ENCODE data around the gene NSMCE3. TPM values are rescaled to one million over a fixed set of nuclear protein-coding genes. Genes with fewer than 3 reads are reported as not detected.

NSMCE3 gene
- total RNA-seq, result 10 to 100 TPM in 1 of 2 experiments, 1 to 10 TPM in 1; 9.4 to 10.0 TPM

DNA sequence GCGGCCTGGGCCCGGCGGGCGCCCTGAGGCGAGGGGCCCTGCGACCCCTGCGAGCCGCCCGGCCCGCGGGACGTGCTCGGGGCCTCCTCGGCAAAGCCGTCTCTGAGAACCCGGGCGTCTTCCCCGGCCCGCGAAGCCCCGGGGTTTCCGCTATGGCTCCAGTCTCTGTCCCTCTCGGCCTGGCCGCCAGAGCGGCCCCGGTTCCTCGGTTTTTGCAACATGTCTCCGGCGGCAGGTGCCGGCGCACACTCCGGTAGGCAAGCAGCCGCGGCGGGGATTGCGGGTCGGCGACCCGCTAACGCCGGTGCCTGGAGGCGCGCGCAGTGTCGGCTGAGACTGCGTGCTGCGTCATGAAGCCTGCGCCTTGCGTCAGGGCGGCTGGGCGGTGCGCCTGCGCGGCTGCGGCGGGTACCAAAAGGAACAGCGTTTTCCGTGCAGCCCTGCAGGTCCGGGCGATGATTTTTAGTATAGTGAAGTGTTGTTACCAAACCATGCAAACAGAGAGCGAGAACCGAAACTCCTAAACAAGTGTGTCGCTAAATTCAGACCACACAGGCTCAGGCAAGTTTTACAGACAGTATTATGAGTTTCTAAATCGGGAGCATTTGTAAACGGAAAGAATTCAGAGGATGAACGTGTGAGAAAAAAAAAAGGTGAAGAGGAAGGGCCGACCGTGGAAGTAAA, at the start of gene NSMCE3:
TSS of gene NSMCE3 (minus strand) at position 338 of the 684 bp plus-strand sequence. CDS start at position 221, 117 bp downstream.
- Mint-ChIP-seq H3K4me1 (peaks cover 47% of the 10 kb centered on the region), H3K27ac (peak within 1 kb of the TSS; percentile 100), H3K4me3 (peak within 1 kb of the TSS; percentile 99), H3K9me3 (no peaks in the 10 kb centered on the region), H3K36me3 (ENCODE audit: low read depth) (peaks cover 10% of the 10 kb centered on the region), H3K27me3 (peaks cover 2% of the 10 kb centered on the region)
- ChIA-PET CTCF (interaction anchor here (0.6 to 0.9 kb wide), 3 partner anchors 17 to 130 kb away, joined by 3 to 4 read pairs (median 3); no protein-coding TSS in a partner anchor), POLR2A (no interaction called here)
- DNase-seq, result peak; percentile 91

DNA sequence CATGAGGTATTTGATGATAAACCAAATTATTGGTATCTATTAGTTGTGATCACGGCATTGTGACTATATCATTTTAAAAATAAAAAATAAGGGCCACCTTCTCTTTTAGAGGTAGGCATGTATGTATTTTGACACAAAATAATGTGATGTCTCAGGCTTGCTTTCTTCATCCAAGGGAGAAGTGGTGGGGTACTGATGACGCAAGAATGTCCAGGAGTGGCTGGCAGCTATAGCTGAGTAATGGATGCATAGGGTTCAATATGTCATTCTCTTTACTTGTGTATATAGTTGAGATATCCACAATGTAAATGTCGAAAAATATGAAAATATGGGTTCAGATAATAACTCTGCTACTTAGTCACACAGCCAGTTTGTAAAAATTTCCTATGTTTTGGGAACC, 46.8 kb upstream of the NSMCE3 start:
- Mint-ChIP-seq H3K27me3 (no peaks in the 10 kb centered on the region), H3K27ac (no peak overlapping the region), H3K4me1 (no peaks in the 10 kb centered on the region), H3K4me3 (no peak overlapping the region), H3K36me3 (ENCODE audit: low read depth) (no peaks in the 10 kb centered on the region), H3K9me3 (no peaks in the 10 kb centered on the region)
- ChIA-PET POLR2A (no interaction called here), CTCF (no interaction called here)
- DNase-seq, result no peak

DNA sequence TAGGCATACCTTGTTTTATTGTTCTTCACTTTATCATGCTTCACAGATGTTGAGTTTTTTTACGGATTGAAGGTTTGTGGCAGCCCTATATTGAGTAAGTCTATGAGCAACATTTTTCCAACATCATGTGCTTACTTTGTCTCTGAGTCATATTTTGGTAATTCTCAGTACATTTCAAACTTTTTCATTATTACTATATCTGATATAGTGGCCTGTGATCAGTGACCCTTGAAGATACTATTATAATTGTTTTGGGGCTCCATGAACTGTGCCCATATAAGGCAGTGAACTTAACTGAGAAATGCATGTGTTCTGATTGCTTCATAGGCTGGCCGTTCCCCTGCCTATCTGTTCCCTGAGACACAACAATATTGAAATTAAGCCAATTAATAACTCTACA, 42.8 kb upstream of the NSMCE3 start:
- H3K4me3 Mint-ChIP-seq, result no peak overlapping the region
- DNase-seq, result no peak
- H3K27me3 Mint-ChIP-seq, result no peaks in the 10 kb centered on the region
- POLR2A ChIA-PET, result no interaction called here
- no peaks in the 10 kb centered on the region for H3K9me3 Mint-ChIP-seq
- H3K27ac Mint-ChIP-seq, result no peak overlapping the region
- CTCF ChIA-PET, result no interaction called here
- H3K4me1 Mint-ChIP-seq, result no peaks in the 10 kb centered on the region
- H3K36me3 Mint-ChIP-seq (ENCODE audit: low read depth), result no peaks in the 10 kb centered on the region

DNA sequence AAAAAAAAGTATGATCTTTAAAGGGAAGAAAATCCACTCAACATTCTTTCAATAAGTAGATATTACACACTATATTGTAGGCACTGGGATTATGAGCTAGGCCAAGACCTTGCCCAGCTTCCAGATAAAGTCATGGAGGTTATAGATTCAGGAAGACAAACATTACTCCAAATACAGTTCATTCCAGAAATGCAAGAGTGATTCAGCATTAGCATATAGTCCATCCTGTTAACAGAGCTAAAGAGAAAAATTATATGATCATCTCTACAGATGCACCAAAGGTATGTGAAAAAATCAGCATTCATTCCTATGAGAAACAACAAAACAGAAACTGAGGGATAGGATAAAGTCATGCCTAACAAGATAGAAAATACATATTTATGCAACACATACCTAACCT, 42.1 kb upstream of the NSMCE3 start:
- Mint-ChIP-seq H3K27ac (no peak overlapping the region), H3K4me1 (no peaks in the 10 kb centered on the region), H3K9me3 (no peaks in the 10 kb centered on the region), H3K27me3 (no peaks in the 10 kb centered on the region), H3K36me3 (ENCODE audit: low read depth) (no peaks in the 10 kb centered on the region), H3K4me3 (no peak overlapping the region)
- no peak for DNase-seq
- ChIA-PET CTCF (no interaction called here), POLR2A (no interaction called here)

DNA sequence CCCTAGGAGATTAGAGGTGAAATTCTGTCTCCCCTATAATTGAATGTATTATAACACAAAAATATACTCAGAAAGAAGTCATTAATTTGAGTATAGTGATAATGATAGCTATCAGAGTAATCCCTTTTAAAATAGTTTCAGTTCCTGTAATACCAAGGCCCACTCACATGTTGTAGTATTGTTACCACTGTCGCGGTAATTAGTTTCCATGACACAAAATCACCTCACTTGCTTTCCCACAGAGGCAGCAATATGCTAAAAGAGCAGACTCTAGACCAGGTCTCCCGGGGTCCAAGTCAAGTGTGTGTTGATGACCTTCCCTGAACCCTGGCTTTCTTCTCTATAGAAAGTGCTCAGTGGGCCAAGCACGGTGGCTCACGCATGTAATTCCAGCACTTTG, 39.5 kb upstream of the NSMCE3 start:
- DNase-seq, result no peak
- H3K9me3 Mint-ChIP-seq, result no peaks in the 10 kb centered on the region
- POLR2A ChIA-PET, result no interaction called here
- no peak overlapping the region for H3K4me3 Mint-ChIP-seq
- no peaks in the 10 kb centered on the region for H3K36me3 Mint-ChIP-seq (ENCODE audit: low read depth)
- H3K27ac Mint-ChIP-seq, result no peak overlapping the region
- no peaks in the 10 kb centered on the region for H3K4me1 Mint-ChIP-seq
- CTCF ChIA-PET, result no interaction called here
- peaks cover 1% of the 10 kb centered on the region for H3K27me3 Mint-ChIP-seq

DNA sequence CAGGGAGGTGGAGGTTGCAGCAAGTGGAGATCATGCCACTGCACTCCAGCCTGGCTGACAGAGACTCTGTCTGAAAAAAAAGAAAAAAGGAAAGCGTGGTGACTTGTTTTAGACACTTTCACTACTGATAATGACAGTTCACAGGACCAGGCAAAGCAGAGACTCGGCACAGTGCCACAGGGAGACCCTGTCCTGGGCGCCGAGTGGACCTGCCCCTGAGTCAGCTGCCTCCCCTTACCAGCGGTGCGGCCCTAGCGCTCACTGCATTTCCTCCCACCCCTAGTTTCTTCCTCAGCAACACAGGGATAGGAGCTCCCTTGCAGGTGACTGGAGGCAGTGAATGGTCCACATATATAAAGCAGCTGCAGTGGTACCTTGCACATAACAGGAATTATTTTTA, 38.7 kb upstream of the NSMCE3 start:
- Mint-ChIP-seq H3K27me3 (peaks cover 1% of the 10 kb centered on the region), H3K27ac (no peak overlapping the region), H3K36me3 (ENCODE audit: low read depth) (no peaks in the 10 kb centered on the region), H3K4me3 (no peak overlapping the region), H3K4me1 (no peaks in the 10 kb centered on the region), H3K9me3 (no peaks in the 10 kb centered on the region)
- no peak for DNase-seq
- CTCF ChIA-PET, result no interaction called here
- POLR2A ChIA-PET, result no interaction called here

DNA sequence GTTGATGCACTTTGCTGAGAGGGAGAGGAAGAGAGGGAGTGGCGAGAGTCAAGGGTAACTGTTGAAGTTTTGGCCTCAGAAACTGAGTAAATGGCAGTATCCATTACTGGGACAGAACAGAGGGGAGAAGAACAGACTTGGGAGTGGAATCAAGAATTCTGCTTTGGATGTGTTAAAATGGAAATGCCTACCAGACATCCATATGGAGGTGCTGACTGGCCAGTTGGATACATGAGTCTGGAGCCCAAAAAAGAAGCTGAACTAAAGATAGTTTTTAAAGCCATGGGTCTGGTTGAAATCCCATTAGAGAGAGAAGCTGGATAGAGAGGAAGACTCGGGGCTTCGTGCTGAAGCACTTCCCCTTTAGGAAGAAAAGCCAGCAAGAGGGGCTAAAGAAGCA, 35.9 kb upstream of the NSMCE3 start:
- ChIA-PET POLR2A (no interaction called here), CTCF (no interaction called here)
- no peaks in the 10 kb centered on the region for H3K36me3 Mint-ChIP-seq (ENCODE audit: low read depth)
- DNase-seq, result no peak
- H3K4me3 Mint-ChIP-seq, result no peak overlapping the region
- peaks cover 1% of the 10 kb centered on the region for H3K27me3 Mint-ChIP-seq
- no peaks in the 10 kb centered on the region for H3K9me3 Mint-ChIP-seq
- H3K27ac Mint-ChIP-seq, result no peak overlapping the region
- no peaks in the 10 kb centered on the region for H3K4me1 Mint-ChIP-seq

DNA sequence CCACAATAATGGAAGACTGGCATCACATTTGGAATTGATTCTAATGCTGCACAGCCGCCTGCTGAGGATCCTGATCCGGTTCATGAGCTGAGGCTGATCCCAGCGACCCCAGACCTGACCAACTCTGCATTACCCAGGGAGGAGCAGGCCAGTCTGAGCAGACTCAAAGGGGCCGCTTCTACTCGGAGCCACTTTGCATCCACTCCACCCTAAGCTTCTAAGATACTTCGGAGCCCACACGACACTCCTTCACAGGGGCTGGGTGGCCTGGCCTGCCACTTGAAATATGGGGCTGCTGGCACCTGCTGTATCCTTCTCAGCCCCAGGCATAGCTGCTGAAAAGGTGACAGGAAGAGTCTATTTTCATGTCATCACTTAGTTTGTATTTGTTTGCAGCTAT, 33.2 kb upstream of the NSMCE3 start:
- no peak overlapping the region for H3K27ac Mint-ChIP-seq
- no peak for DNase-seq
- no peak overlapping the region for H3K4me3 Mint-ChIP-seq
- no peaks in the 10 kb centered on the region for H3K36me3 Mint-ChIP-seq (ENCODE audit: low read depth)
- H3K4me1 Mint-ChIP-seq, result no peaks in the 10 kb centered on the region
- ChIA-PET CTCF (no interaction called here), POLR2A (no interaction called here)
- no peaks in the 10 kb centered on the region for H3K9me3 Mint-ChIP-seq
- peaks cover 4% of the 10 kb centered on the region for H3K27me3 Mint-ChIP-seq

DNA sequence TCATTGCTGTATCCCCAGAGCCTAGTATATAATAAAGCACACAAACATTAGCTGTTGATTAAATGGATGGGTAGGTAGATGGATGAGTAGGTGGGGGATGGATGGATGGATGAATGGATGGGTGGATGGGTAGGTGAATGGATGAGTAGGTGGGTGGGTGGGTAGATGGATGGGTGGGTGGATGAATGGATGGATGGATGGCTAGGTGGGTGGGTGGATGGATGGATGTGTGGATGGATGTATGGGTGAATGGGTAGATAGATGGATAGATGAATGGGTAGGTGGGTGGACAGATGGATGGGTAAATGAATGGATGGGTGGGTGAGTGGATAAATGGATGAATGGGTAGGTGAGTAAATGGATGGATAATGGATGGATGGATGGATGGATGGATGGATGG, 30.2 kb upstream of the NSMCE3 start:
- no peak overlapping the region for H3K4me3 Mint-ChIP-seq
- POLR2A ChIA-PET, result no interaction called here
- DNase-seq, result no peak
- no peaks in the 10 kb centered on the region for H3K9me3 Mint-ChIP-seq
- H3K36me3 Mint-ChIP-seq (ENCODE audit: low read depth), result no peaks in the 10 kb centered on the region
- no peak overlapping the region for H3K27ac Mint-ChIP-seq
- no peaks in the 10 kb centered on the region for H3K4me1 Mint-ChIP-seq
- H3K27me3 Mint-ChIP-seq, result peaks cover 8% of the 10 kb centered on the region
- CTCF ChIA-PET, result no interaction called here

DNA sequence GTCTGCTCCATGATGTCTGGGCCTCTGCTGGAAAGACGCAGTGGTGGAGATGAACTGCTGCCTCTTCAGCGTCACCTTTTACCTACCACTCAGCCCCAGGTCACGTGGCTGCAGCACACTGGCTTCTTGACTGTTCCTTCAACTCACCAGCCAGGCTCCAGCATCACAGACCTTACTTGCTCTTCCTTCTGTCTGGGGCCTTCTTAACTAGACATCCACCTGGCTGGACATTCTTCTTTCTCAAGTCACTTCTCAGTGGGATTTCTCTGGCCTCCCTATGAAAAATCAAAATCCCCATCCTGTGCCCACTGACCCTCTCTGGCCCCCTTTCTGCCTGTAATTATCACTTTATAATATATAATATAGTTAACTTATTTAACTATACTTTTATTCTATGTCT, 29.7 kb upstream of the NSMCE3 start:
- Mint-ChIP-seq H3K27ac (no peak overlapping the region), H3K4me1 (no peaks in the 10 kb centered on the region), H3K27me3 (peaks cover 8% of the 10 kb centered on the region), H3K4me3 (no peak overlapping the region), H3K9me3 (no peaks in the 10 kb centered on the region), H3K36me3 (ENCODE audit: low read depth) (no peaks in the 10 kb centered on the region)
- CTCF ChIA-PET, result no interaction called here
- POLR2A ChIA-PET, result no interaction called here
- DNase-seq, result no peak

DNA sequence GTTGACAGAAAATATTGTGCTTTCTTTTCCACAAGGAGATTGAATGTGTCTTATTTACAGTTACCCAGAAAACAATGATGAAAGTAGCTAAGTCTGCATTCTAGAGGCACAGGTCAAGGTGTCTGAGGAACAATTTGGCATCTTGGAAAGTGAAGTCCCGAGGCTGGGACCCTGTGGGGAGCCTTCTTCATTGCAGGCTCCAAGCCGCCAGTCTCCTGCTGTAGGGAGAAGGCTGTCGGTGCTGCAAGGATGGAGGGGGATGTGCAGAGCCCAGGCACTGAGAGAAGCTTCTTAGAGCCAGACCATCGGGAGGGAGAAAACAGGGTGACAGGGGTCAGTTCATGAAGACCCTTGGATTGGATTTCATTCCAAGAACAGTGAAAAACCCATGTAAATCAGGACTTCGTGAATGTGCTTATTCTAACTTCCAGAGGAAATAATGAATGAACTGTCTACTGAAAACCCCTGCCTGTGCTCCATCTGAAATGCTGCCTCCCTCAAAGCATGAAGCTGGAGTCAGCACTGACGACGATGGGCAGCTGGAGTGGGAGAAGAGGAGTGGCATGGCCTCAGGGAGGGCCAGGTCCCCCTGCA, 25.2 kb upstream of the NSMCE3 start:
- Mint-ChIP-seq H3K4me1 (no peaks in the 10 kb centered on the region), H3K36me3 (ENCODE audit: low read depth) (no peaks in the 10 kb centered on the region), H3K27me3 (peaks cover 8% of the 10 kb centered on the region), H3K9me3 (no peaks in the 10 kb centered on the region), H3K4me3 (no peak overlapping the region), H3K27ac (no peak overlapping the region)
- DNase-seq, result no peak
- ChIA-PET CTCF (no interaction called here), POLR2A (no interaction called here)

DNA sequence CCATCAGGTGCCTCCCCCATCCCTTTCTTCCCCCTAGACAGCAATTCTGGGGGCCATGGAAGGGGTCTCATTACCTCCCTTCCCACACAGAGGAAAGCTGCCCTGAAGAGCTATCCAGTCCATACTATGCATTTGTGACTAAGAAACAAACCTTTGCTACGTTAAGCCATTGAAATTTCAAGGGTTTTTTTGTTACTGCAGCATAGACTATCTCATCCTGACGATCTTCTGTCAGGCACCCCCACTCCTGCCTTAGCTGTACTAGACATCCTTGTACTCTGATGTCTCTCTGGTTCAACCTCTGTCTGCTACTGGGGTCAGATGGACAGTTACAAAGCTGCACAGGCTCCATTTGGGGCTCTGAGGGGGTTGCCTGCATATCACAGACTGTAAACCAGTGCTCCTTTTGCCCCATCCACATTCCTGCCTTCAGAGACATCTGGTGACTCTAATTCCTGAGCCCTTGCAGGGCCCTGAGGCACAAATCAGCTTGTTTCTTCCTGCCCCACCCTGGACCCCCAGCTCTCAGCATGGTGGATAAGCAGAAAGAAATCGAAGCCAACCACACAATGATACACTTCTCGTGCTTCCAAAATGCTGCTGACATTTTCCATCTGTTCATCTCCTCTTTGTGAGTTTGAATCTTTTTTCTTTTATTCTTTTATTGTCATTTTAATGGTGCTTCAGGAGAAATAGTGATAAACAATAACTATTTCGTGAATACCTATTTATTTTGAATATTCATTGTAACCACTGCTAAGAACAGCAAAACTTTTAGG, 21.6 kb upstream of the NSMCE3 start:
- no peak for DNase-seq
- Mint-ChIP-seq H3K27ac (no peak overlapping the region), H3K4me1 (no peaks in the 10 kb centered on the region), H3K27me3 (peaks cover 7% of the 10 kb centered on the region), H3K36me3 (ENCODE audit: low read depth) (no peaks in the 10 kb centered on the region), H3K9me3 (no peaks in the 10 kb centered on the region), H3K4me3 (no peak overlapping the region)
- ChIA-PET POLR2A (no interaction called here), CTCF (no interaction called here)

DNA sequence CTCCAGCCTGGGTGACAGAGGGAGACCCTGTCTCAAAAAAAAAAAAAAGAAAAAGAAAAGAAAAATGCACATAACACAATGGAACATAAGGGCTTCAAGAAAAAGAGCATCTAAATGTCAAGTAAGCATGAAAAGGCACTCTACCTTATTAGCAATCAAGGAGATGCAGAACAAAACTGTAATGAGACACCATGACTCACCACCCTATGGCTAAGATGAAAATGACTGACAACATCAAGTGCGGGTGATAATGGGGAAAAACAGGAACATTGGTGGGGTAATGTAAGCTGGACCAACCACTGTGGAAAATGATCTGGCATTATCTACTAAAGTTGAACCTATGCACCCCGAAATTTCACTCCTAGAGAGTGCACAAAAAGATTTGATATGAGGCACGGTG, 19.6 kb upstream of the NSMCE3 start:
- Mint-ChIP-seq H3K9me3 (no peaks in the 10 kb centered on the region), H3K4me3 (no peak overlapping the region), H3K27me3 (peaks cover 18% of the 10 kb centered on the region), H3K4me1 (no peaks in the 10 kb centered on the region), H3K36me3 (ENCODE audit: low read depth) (no peaks in the 10 kb centered on the region), H3K27ac (no peak overlapping the region)
- CTCF ChIA-PET, result no interaction called here
- POLR2A ChIA-PET, result no interaction called here
- no peak for DNase-seq

DNA sequence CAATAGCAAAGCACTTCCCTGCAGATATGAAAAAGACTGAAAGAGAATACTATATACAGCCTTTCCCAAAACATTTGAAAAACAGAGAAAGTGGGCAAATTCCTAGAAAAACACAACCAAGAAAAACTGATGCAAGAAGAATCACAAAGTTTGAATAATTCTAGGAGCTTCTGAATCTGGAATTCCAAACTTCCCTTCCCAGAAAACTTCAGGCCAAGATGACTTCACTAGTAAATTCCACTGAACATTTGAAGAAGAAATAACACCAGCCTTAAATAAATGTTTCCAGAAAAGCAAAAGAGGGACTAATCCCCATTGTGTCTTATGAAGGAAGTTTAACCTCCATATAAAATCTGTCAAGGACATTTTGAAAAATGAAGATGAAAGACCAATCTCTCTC, 15.8 kb upstream of the NSMCE3 start:
- no peak overlapping the region for H3K4me3 Mint-ChIP-seq
- no peaks in the 10 kb centered on the region for H3K4me1 Mint-ChIP-seq
- CTCF ChIA-PET, result no interaction called here
- POLR2A ChIA-PET, result no interaction called here
- H3K27ac Mint-ChIP-seq, result no peak overlapping the region
- no peak for DNase-seq
- H3K27me3 Mint-ChIP-seq, result peaks cover 28% of the 10 kb centered on the region
- no peaks in the 10 kb centered on the region for H3K36me3 Mint-ChIP-seq (ENCODE audit: low read depth)
- H3K9me3 Mint-ChIP-seq, result no peaks in the 10 kb centered on the region
